BLaER1 (cell line): ENCODE measurements around the gene RPF1.
"Not testable (repeated sequence)": the region's sequence is repeated elsewhere in the genome, so short reads cannot be mapped to it uniquely, and the experiment has no call there.

ENCODE experiments used
- H3K27ac ChIP-seq: shearing (Covaris generic); formaldehyde crosslinking; 2 replicates; pipeline ENCODE4 v1.8.1; 2022
- H3K27me3 ChIP-seq: shearing (Covaris generic); formaldehyde crosslinking; 2 replicates; pipeline ENCODE4 v1.8.1; 2022
- H3K36me3 ChIP-seq: shearing (Covaris generic); formaldehyde crosslinking; 2 replicates; pipeline ENCODE4 v1.8.1; 2022
- H3K4me1 ChIP-seq: shearing (Covaris generic); formaldehyde crosslinking; 2 replicates; pipeline ENCODE4 v1.8.1; 2022
- H3K4me2 ChIP-seq: shearing (Covaris generic); formaldehyde crosslinking; 2 replicates; pipeline ENCODE4 v1.8.1; 2022
- H3K4me3 ChIP-seq: shearing (Covaris generic); formaldehyde crosslinking; 2 replicates; pipeline ENCODE4 v1.8.1; 2022
- H3K9ac ChIP-seq: shearing (Covaris generic); formaldehyde crosslinking; 2 replicates; pipeline ENCODE4 v1.8.1; 2022
- H3K9me3 ChIP-seq: shearing (Covaris generic); formaldehyde crosslinking; 2 replicates; pipeline ENCODE4 v1.8.1; 2022
- H4K20me1 ChIP-seq: shearing (Covaris generic); formaldehyde crosslinking; 2 replicates; pipeline ENCODE4 v1.8.1; 2022
- Cebpa-rat ChIP-seq: shearing (Covaris generic); IDR thresholded peaks from 2 replicates; pipeline ENCODE4 v1.8.1; 2022

Gene RPF1, protein sequence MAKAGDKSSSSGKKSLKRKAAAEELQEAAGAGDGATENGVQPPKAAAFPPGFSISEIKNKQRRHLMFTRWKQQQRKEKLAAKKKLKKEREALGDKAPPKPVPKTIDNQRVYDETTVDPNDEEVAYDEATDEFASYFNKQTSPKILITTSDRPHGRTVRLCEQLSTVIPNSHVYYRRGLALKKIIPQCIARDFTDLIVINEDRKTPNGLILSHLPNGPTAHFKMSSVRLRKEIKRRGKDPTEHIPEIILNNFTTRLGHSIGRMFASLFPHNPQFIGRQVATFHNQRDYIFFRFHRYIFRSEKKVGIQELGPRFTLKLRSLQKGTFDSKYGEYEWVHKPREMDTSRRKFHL

DNA sequence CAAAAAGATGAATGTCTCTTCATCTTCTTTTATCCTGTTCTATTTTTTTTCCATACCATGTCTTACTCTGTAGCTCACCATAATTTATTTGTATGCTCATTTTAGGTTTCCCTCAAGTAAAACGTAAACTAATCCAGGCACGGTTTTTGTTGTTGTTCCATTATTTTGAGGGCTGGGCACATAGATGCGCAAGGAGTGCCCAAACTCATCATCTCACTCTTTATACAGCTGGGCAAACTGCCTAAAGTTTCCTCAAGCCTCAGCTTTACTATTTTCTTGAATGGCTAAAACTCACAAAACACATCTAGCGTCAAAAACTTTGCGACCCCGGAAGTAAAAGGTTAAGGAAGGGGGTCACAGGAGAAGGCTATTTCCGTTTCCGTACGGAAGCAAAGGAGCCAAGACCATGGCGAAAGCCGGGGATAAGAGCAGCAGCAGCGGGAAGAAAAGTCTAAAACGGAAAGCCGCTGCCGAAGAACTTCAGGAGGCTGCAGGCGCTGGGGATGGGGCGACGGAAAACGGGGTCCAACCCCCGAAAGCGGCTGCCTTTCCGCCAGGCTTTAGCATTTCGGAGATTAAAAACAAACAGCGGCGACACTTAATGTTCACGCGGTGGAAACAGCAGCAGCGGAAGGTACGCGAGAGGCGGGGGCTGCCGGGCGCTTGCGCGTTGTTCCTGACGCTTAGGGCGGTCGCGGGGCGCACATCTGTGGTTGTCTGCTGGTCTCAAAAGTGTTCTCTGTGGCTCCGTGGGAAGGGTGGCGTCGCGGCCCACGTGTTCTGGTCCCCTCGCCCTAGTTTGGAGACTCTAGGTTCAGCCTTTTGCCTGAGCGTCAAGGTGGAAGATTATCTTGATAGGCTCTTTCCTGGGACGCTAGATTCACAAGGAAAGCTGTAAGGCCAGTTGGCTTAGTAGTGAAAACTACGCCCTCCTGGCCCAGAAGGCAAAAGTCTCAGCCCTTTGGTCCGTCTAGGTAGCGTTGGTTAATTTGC lies at the start of gene RPF1:
RPF1 (plus strand) TSS at position 391 of the 993 bp plus-strand sequence; CDS start at position 407, 16 bp downstream.
- H3K27me3 ChIP-seq: no peaks in the 10 kb centered on the region
- H3K27ac ChIP-seq: peak within 1 kb of the TSS; percentile 83
- H4K20me1 ChIP-seq: peaks cover 26% of the 10 kb centered on the region; the same call in 1 of the 2 replicates
- H3K36me3 ChIP-seq: peaks cover 28% of the 10 kb centered on the region
- H3K4me1 ChIP-seq: peaks cover 21% of the 10 kb centered on the region
- H3K4me2 ChIP-seq: peak within 1 kb of the TSS; percentile 88
- peaks cover 14% of the 10 kb centered on the region for H3K9me3 ChIP-seq
- H3K4me3 ChIP-seq: peak within 1 kb of the TSS; percentile 71
- TF ChIP-seq Cebpa-rat: no peak
- H3K9ac ChIP-seq: peak within 1 kb of the TSS; percentile 81

DNA sequence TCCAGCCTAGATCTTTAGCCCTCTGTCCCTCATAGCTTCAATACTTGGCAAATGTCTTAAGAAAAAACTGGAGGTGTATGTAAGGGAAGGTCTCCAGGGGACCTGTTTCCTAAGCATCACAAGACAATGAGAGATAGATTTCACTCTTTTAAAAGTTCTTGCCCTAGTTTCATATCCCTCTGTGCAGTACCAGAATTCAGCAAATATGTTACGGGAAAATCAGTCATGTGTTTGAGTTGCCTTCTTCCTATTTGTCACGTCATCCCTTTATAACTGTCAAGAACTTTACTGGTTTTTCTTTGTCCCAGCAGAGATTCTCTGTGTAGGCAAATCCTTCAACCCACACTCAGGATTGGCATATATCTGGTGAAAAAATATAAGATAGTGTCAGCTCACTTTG lies 48.5 kb upstream of the RPF1 start:
- TF ChIP-seq Cebpa-rat: no peak
- Histone ChIP-seq H3K4me1 (peaks cover 10% of the 10 kb centered on the region), H4K20me1 (no peaks in the 10 kb centered on the region), H3K27ac (no peak overlapping the region), H3K4me3 (no peak overlapping the region), H3K4me2 (no peak overlapping the region), H3K27me3 (no peaks in the 10 kb centered on the region), H3K36me3 (no peaks in the 10 kb centered on the region), H3K9me3 (peaks cover 6% of the 10 kb centered on the region; the same call in 1 of the 2 replicates), H3K9ac (no peak overlapping the region)

DNA sequence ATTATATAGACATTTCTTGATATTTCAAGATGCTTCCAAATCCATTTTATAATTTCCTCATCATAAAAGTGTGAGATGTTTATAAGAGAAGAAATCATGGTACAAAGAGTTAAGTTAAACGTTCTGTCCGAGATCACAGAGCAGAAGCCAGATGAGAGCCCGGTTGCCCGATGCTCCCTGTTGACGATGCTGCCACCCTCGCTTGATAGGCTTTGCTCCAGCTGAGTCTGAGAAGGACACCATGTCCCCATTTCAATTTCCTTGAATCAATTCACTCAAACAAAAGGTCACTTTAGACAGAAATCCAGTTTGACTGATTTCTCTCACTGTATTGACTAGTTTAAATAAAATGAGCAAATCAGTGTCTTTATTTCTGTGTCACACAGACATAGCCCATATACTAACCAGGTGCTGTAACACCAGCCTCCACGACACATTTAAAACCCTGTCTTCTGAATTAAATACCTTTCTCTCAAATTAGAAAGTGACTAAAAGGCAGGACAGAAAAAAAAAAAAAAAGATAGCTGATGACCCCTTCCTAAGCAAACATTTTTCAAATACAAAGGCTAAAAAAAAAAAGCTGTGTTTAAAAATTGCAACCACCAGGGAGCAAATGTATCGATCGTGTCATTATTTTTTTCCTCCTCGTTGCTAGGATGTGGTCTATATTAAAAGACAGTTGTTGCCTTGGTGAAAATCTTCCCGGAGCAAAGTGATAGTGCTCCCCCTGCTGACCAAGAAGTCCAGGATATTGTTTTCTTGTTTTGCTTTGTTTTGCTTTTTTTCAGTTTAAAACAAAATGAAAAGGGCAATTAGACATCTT lies 45.6 kb upstream of the RPF1 start:
- Histone ChIP-seq H3K27me3 (no peaks in the 10 kb centered on the region), H3K4me1 (peaks cover 18% of the 10 kb centered on the region), H3K9ac (no peak overlapping the region), H3K4me2 (peak overlapping the region; percentile 44), H3K9me3 (peaks cover 6% of the 10 kb centered on the region; the same call in 1 of the 2 replicates), H3K36me3 (no peaks in the 10 kb centered on the region), H3K4me3 (no peak overlapping the region), H3K27ac (no peak overlapping the region), H4K20me1 (no peaks in the 10 kb centered on the region)
- TF ChIP-seq Cebpa-rat: no peak

DNA sequence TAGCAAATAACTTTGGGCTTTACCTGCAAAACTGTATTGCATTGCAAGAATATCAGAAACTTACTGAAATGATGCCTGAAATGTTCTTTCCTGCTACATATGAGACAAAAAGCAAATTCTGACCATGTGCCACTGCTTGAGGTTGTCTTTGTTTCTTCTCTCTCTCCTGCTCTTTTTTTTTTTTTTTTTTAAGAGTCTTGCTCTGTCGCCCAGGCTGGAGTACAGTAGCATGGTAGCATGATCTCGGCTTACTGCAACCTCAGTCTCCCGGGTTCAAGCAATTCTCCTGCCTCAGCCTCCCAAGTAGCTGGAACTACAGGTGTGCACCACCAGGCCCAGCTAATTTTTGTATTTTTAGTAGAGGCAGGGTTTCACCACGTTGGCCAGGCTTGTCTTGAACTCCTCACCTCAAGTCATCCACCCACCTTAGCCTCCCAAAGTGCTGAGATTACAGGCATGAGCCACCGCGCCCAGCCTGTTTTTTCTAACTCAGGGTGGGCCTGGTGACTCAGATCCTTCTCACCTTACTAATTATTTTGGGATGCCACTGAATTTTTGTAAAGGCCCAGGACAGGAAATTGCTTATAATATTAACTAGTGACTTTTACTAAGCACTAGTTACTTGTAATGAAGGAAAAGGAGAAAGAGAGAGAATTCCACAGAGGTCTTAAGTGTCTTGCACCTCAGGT lies 44.8 kb upstream of the RPF1 start:
- H3K9ac ChIP-seq: no peak overlapping the region
- H3K27ac ChIP-seq: no peak overlapping the region

GRCh38 chr1:84434801-84435549 lies 44.1 kb upstream of the RPF1 start:
- Histone ChIP-seq H3K9me3 (peaks cover 1% of the 10 kb centered on the region; the same call in 1 of the 2 replicates), H3K9ac (no peak overlapping the region), H3K27me3 (no peaks in the 10 kb centered on the region), H3K4me1 (peaks cover 18% of the 10 kb centered on the region), H4K20me1 (no peaks in the 10 kb centered on the region), H3K4me3 (no peak overlapping the region), H3K4me2 (peak overlapping the region; percentile 47), H3K27ac (no peak overlapping the region), H3K36me3 (no peaks in the 10 kb centered on the region)
- no peak for TF ChIP-seq Cebpa-rat

More for the DNA sequence above, 44.8 kb upstream of the RPF1 start:
- Histone ChIP-seq H3K27me3 (no peaks in the 10 kb centered on the region), H4K20me1 (no peaks in the 10 kb centered on the region), H3K4me3 (no peak overlapping the region), H3K4me2 (peak overlapping the region; percentile 47), H3K36me3 (no peaks in the 10 kb centered on the region), H3K9me3 (peaks cover 6% of the 10 kb centered on the region; the same call in 1 of the 2 replicates), H3K4me1 (peaks cover 18% of the 10 kb centered on the region)
- TF ChIP-seq Cebpa-rat: no peak

DNA sequence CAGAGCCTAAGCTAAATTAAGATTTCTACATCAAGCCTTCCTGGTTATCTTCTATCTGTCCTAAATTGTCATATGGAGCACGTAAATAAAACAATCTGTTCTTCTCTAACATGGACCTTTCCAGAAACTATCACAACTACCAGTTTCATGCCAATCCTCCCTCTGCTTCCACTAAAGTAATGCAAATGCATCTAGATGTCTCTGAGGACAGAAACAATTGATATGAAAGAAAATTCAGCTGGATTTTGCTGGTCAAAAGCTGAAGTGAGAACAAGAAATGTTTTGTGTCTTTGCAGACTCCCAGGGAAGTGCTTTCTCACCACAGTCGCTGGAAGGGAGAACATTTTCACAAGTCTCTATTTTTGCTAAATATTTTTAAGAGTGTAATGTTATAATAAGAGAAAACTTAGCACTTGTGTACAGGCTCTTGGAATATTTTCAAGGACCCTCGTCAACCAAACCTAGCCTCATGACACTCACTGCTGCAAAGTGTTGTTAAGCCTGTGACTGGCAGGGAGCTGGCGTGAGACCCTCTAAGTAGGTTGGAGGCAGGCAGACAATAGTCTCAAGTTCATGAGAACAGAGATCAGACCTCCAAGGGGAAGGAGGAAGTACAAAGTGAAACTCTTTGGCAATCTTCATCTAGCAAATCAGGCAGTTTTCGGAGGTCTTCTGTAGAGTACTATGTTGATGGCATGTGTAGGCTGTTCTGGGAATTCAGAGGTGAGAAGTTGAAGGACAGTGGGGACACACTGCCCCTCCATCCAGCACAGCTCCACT lies 42.0 kb upstream of the RPF1 start:
- Histone ChIP-seq H3K4me1 (peaks cover 18% of the 10 kb centered on the region), H3K9ac (no peak overlapping the region), H3K27ac (no peak overlapping the region), H3K4me2 (peak overlapping the region; percentile 51), H4K20me1 (no peaks in the 10 kb centered on the region), H3K4me3 (no peak overlapping the region), H3K9me3 (no peaks in the 10 kb centered on the region), H3K36me3 (no peaks in the 10 kb centered on the region), H3K27me3 (no peaks in the 10 kb centered on the region)
- TF ChIP-seq Cebpa-rat: no peak

DNA sequence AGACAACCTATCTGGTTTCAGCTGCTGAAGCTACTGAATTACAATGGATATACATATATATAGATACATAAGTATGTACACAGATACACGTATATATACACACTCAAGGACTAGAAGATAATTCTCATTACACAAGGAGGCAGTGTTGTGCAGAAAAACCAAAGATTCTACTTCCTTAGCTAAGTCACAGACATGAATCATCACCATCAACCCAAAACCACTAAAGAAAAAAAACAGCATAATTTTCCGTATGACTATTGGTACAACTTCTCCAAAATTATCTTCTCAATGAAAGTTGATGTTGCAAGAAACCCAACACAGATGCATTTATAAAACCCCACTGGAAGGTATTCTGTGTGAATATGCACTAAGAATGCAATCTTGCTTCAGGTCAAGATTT lies 36.8 kb upstream of the RPF1 start:
- Histone ChIP-seq H3K27me3 (no peaks in the 10 kb centered on the region), H3K9ac (no peak overlapping the region), H3K9me3 (no peaks in the 10 kb centered on the region), H4K20me1 (no peaks in the 10 kb centered on the region), H3K4me1 (peaks cover 5% of the 10 kb centered on the region; the same call in 1 of the 2 replicates), H3K4me3 (no peak overlapping the region), H3K36me3 (no peaks in the 10 kb centered on the region), H3K27ac (no peak overlapping the region), H3K4me2 (no peak overlapping the region)
- no peak for TF ChIP-seq Cebpa-rat

DNA sequence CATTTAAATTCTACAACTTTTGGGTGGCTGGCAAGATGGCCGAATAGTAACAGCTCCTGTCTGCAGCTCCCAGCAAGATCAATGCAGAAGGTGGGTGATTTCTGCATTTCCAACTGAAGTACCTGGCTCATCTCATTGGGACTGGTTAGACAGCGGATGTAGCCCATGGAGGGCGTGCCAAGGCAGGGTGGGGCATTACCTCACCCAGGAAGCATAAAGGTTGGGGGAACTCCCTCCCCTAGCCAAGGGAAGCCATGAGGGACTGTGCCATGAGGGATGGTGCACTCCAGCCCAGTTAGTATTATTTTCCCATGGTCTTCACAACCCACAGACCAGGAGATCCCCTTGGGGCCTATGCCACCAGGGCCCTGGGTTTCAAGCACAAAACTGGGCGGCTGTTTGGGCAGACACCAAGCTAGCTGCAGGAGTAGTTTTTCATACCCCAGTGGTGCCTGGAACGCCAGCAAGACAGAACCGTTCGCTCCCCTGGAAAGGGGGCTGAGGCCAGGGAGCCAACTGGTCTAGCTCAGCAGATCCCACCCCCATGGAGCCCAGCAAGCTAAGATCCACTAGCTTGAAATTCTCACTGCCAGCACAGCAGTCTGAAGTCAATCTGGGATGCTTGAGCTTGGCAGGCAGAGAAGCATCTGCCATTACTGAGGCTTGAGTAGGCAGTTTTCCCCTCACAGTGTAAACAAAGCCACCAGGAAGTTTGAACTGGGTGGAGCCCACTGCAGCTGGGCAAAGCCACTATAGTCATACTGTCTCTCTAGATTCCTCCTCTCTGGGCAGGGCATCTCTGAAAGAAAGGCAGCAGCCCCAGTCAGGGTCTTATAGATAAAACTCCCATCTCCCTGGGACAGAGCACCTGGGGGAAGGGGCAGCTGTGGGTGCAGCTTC lies 36.1 kb upstream of the RPF1 start:
- H3K27ac ChIP-seq, H3K27me3 ChIP-seq, H4K20me1 ChIP-seq, H3K36me3 ChIP-seq, H3K4me3 ChIP-seq, H3K9me3 ChIP-seq, H3K4me1 ChIP-seq, H3K4me2 ChIP-seq, H3K9ac ChIP-seq: not testable (repeated sequence)

GRCh38 chr1:84448704-84449103 lies 30.4 kb upstream of the RPF1 start:
- not testable (repeated sequence) for H3K9me3 ChIP-seq, H3K27ac ChIP-seq, H3K4me3 ChIP-seq, H3K27me3 ChIP-seq, H4K20me1 ChIP-seq, H3K4me2 ChIP-seq, H3K9ac ChIP-seq, H3K36me3 ChIP-seq, H3K4me1 ChIP-seq
